ENCODE measurements around the gene POLE2. TPM values are rescaled to one million over a fixed set of nuclear protein-coding genes. Genes with fewer than 3 reads are reported as not detected.
A peak's percentile ranks its signal among the peaks of the same experiment; 100 is the strongest.

Gene POLE2
- total and polyA plus RNA-seq, 2 of the 13 experiments (the other 11 are each of a cell fraction or from before 2014, with no cell fraction given): 16.6 to 37.0 TPM

GRCh38 chr14:49620182-49621113 lies 67.6 kb downstream of the POLE2 start, which contains the start of the genes MGAT2 and RPL36AL (continued):
- TF ChIP-seq KLF6 (CRISPR knock-in tag; IDR thresholded peaks at IDR 0.05): peak; percentile 82
- 0 out of 2 replicates have a peak, but pooled peaks have one; percentile 55 for TF ChIP-seq SATB2 (CRISPR knock-in tag; IDR thresholded peaks at IDR 0.05)
- no peak for TF ChIP-seq ZNF329 (CRISPR knock-in tag; IDR thresholded peaks at IDR 0.05; ENCODE audit: low read depth)
- TF ChIP-seq DBP (CRISPR knock-in tag; IDR thresholded peaks at IDR 0.05; ENCODE audit: not compliant biosample characterization): no peak
- TF ChIP-seq IRF2 (CRISPR knock-in tag; IDR thresholded peaks at IDR 0.05): peak; percentile 72
- TF ChIP-seq ZNF780A (CRISPR knock-in tag; IDR thresholded peaks at IDR 0.05): no peak
- 0 out of 2 replicates have a peak, but pooled peaks have one; percentile 40 for TF ChIP-seq WIZ (CRISPR knock-in tag; IDR thresholded peaks at IDR 0.05)
- no peak for TF ChIP-seq ZNF292 (CRISPR knock-in tag; IDR thresholded peaks at IDR 0.05; ENCODE audit: borderline replicate concordance, low read depth)
- 0 out of 2 replicates have a peak, but pooled peaks have one; percentile 24 for TF ChIP-seq HNRNPL (IDR thresholded peaks at IDR 0.05; ENCODE audit: low read depth, low read length)
- 0 out of 2 replicates have a peak, but pooled peaks have one; percentile 37 for TF ChIP-seq MYNN (CRISPR knock-in tag; IDR thresholded peaks at IDR 0.05; ENCODE audit: low read depth)
- TF ChIP-seq NKX3-1 (CRISPR knock-in tag; IDR thresholded peaks at IDR 0.05): 0 out of 2 replicates have a peak, but pooled peaks have one; percentile 33
- no peak for TF ChIP-seq TAF15 (IDR thresholded peaks at IDR 0.05; ENCODE audit: low read depth, low read length, poor library complexity, severe bottlenecking)
- TF ChIP-seq SYNCRIP (IDR thresholded peaks at IDR 0.05; ENCODE audit: insufficient read depth, low read depth, low read length): no peak
- TF ChIP-seq HOXA3 (CRISPR knock-in tag; IDR thresholded peaks at IDR 0.05): peak; percentile 14; the same call in 1 of the 2 replicates
- peak; percentile 39; the same call in 1 of the 2 replicates for TF ChIP-seq ZNF224 (CRISPR knock-in tag; IDR thresholded peaks at IDR 0.05)
- TF ChIP-seq SAFB2 (CRISPR knock-in tag; IDR thresholded peaks at IDR 0.05; ENCODE audit: borderline replicate concordance, low read depth): peak; percentile 16; the same call in 1 of the 2 replicates
- 0 out of 2 replicates have a peak, but pooled peaks have one; percentile 37 for TF ChIP-seq CHCHD3 (CRISPR knock-in tag; IDR thresholded peaks at IDR 0.05)
- TF ChIP-seq MLLT10 (CRISPR knock-in tag; IDR thresholded peaks at IDR 0.05): 0 out of 2 replicates have a peak, but pooled peaks have one; percentile 61
- no peak for TF ChIP-seq ZNF784 (CRISPR knock-in tag; IDR thresholded peaks at IDR 0.05; ENCODE audit: borderline replicate concordance)
- TF ChIP-seq MYC (CRISPR knock-in tag; IDR thresholded peaks at IDR 0.05; ENCODE audit: borderline replicate concordance): peak; percentile 67
- TF ChIP-seq EED (CRISPR knock-in tag; IDR thresholded peaks at IDR 0.05): 0 out of 2 replicates have a peak, but pooled peaks have one; percentile 44
- no peak for TF ChIP-seq ZNF20 (CRISPR knock-in tag; IDR thresholded peaks at IDR 0.05)
- TF ChIP-seq GABPB1 (CRISPR knock-in tag; IDR thresholded peaks at IDR 0.05): peak; percentile 94
- peak; percentile 69; the same call in 1 of the 2 replicates for TF ChIP-seq ZNF510 (CRISPR knock-in tag; IDR thresholded peaks at IDR 0.05; ENCODE audit: low read depth)
- TF ChIP-seq ZNF430 (CRISPR knock-in tag; IDR thresholded peaks at IDR 0.05): peak; percentile 56; the same call in 1 of the 2 replicates
- peak; percentile 43; the same call in 1 of the 2 replicates for TF ChIP-seq ZNF33B (CRISPR knock-in tag; IDR thresholded peaks at IDR 0.05)
- TF ChIP-seq HOMEZ (CRISPR knock-in tag; IDR thresholded peaks at IDR 0.05; ENCODE audit: low read depth): peak; percentile 9; the same call in 1 of the 2 replicates
